ENCODE results near the gene DTNB. TPM values are rescaled to one million over a fixed set of nuclear protein-coding genes. Genes with fewer than 3 reads are reported as not detected.
"Not testable (repeated sequence)": the region's sequence is repeated elsewhere in the genome, so short reads cannot be mapped to it uniquely, and the experiment has no call there.

The DTNB gene
- polyA plus RNA-seq, 1 donor from 2014 or later: 22.5 TPM

- Histone ChIP-seq H3K9me2 (ENCODE audit: insufficient read depth, low read length) (no peaks in the 10 kb centered on the region), H3K4me3 (ENCODE audit: low read length) (no peak overlapping the region), H4K20me1 (ENCODE audit: insufficient read depth) (no peaks in the 10 kb centered on the region), H3K27me3 (ENCODE audit: insufficient read depth, low read depth, low read length) (no peaks in the 10 kb centered on the region), H2AFZ (ENCODE audit: low read depth, low read length) (no peak overlapping the region), H3K79me2 (replicated peaks; ENCODE audit: insufficient read depth, low read length) (no peaks in the 10 kb centered on the region), H3K9me3 (ENCODE audit: low read length) (no peaks in the 10 kb centered on the region), H3K36me3 (ENCODE audit: insufficient read depth, low read length) (no peaks in the 10 kb centered on the region), H3K4me2 (ENCODE audit: low read length) (no peak overlapping the region), H3K9ac (ENCODE audit: low read length) (no peak overlapping the region), H3K27ac (ENCODE audit: low read length) (no peak overlapping the region), H3F3A (ENCODE audit: insufficient read depth, low read length, poor library complexity, severe bottlenecking) (no peaks in the 10 kb centered on the region)
- TF ChIP-seq SMC3 (conservative IDR thresholded peaks at IDR 0.05; ENCODE audit: poor library complexity) (no peak), TAF1 (IDR thresholded peaks at IDR 0.05; ENCODE audit: low read depth) (no peak), MXI1 (conservative IDR thresholded peaks at IDR 0.05; ENCODE audit: poor library complexity, severe bottlenecking) (no peak), RAD21 (conservative IDR thresholded peaks at IDR 0.05) (no peak), EZH2 (IDR thresholded peaks at IDR 0.05; ENCODE audit: borderline replicate concordance, insufficient read depth, low read length, poor library complexity, severe bottlenecking) (no peak), REST (IDR thresholded peaks at IDR 0.05; ENCODE audit: borderline replicate concordance) (no peak), CTCF (IDR thresholded peaks at IDR 0.05; ENCODE audit: poor library complexity, severe bottlenecking) (no peak), EP300 (conservative IDR thresholded peaks at IDR 0.05; ENCODE audit: poor library complexity, severe bottlenecking) (no peak), POLR2AphosphoS5 (IDR thresholded peaks at IDR 0.05) (no peak)
Measured at GRCh38 chr2:25639131-25639530, 34.2 kb downstream of the DTNB start.

- no peak overlapping the region for H2AFZ ChIP-seq (ENCODE audit: low read depth, low read length)
- H3K4me2 ChIP-seq (ENCODE audit: low read length): no peak overlapping the region
- no peak overlapping the region for H3K27ac ChIP-seq (ENCODE audit: low read length)
- no peaks in the 10 kb centered on the region for H4K20me1 ChIP-seq (ENCODE audit: insufficient read depth)
- no peaks in the 10 kb centered on the region for H3K36me3 ChIP-seq (ENCODE audit: insufficient read depth, low read length)
- H3K79me2 ChIP-seq (replicated peaks; ENCODE audit: insufficient read depth, low read length): no peaks in the 10 kb centered on the region
- no peaks in the 10 kb centered on the region for H3F3A ChIP-seq (ENCODE audit: insufficient read depth, low read length, poor library complexity, severe bottlenecking)
- H3K9ac ChIP-seq (ENCODE audit: low read length): no peak overlapping the region
- no peak overlapping the region for H3K4me3 ChIP-seq (ENCODE audit: low read length)
- H3K27me3 ChIP-seq (ENCODE audit: insufficient read depth, low read depth, low read length): no peaks in the 10 kb centered on the region
- H3K9me3 ChIP-seq (ENCODE audit: low read length): no peaks in the 10 kb centered on the region
- H3K9me2 ChIP-seq (ENCODE audit: insufficient read depth, low read length): no peaks in the 10 kb centered on the region
- TF ChIP-seq SMC3 (conservative IDR thresholded peaks at IDR 0.05; ENCODE audit: poor library complexity) (no peak), EZH2 (IDR thresholded peaks at IDR 0.05; ENCODE audit: borderline replicate concordance, insufficient read depth, low read length, poor library complexity, severe bottlenecking) (no peak), EP300 (conservative IDR thresholded peaks at IDR 0.05; ENCODE audit: poor library complexity, severe bottlenecking) (no peak), POLR2AphosphoS5 (IDR thresholded peaks at IDR 0.05) (no peak), CTCF (IDR thresholded peaks at IDR 0.05; ENCODE audit: poor library complexity, severe bottlenecking) (no peak), REST (IDR thresholded peaks at IDR 0.05; ENCODE audit: borderline replicate concordance) (no peak), RAD21 (conservative IDR thresholded peaks at IDR 0.05) (no peak), MXI1 (conservative IDR thresholded peaks at IDR 0.05; ENCODE audit: poor library complexity, severe bottlenecking) (no peak), TAF1 (IDR thresholded peaks at IDR 0.05; ENCODE audit: low read depth) (no peak)
Measured at GRCh38 chr2:25635797-25636196, 37.6 kb downstream of the DTNB start.

GRCh38 chr2:25633801-25634200, 39.6 kb downstream of the DTNB start:
- H3K9me2 ChIP-seq (ENCODE audit: insufficient read depth, low read length); H3K36me3 ChIP-seq (ENCODE audit: insufficient read depth, low read length); H3K9ac ChIP-seq (ENCODE audit: low read length); H3K27ac ChIP-seq (ENCODE audit: low read length); H3K9me3 ChIP-seq (ENCODE audit: low read length); H3K4me2 ChIP-seq (ENCODE audit: low read length); H3K27me3 ChIP-seq (ENCODE audit: insufficient read depth, low read depth, low read length); H3K79me2 ChIP-seq (replicated peaks; ENCODE audit: insufficient read depth, low read length); H3F3A ChIP-seq (ENCODE audit: insufficient read depth, low read length, poor library complexity, severe bottlenecking); H4K20me1 ChIP-seq (ENCODE audit: insufficient read depth); H2AFZ ChIP-seq (ENCODE audit: low read depth, low read length); H3K4me3 ChIP-seq (ENCODE audit: low read length): not testable (repeated sequence)
